H9 (cell line): ENCODE data around the gene GRK1. TPM values are rescaled to one million over a fixed set of nuclear protein-coding genes. Genes with fewer than 3 reads are reported as not detected.
A peak's percentile ranks its signal among the peaks of the same experiment; 100 is the strongest.

Experiments
- DNase-seq: peaks from one replicate; pipeline ENCODE4 v3.0.0-alpha.2; 2017
- H2AFZ ChIP-seq: one replicate; pipeline ENCODE4 v1.6.1; 2013; ENCODE audit warnings: mild to moderate bottlenecking, low read length, control low read depth, moderate library complexity
- H2AK5ac ChIP-seq: 2 replicates; pipeline ENCODE4 v1.6.1; 2013; ENCODE audit warnings: low read length, control low read depth, mixed read lengths; ENCODE audit not compliant: insufficient read length
- H2BK120ac ChIP-seq: one replicate; pipeline ENCODE4 v1.6.1; 2013; ENCODE audit warnings: low read depth, mild to moderate bottlenecking, low read length, control low read depth, inconsistent platforms; ENCODE audit not compliant: poor library complexity, severe bottlenecking
- H2BK12ac ChIP-seq: 2 replicates; pipeline ENCODE4 v1.6.1; 2013; ENCODE audit warnings: low read length, control low read depth, mixed read lengths, low read depth; ENCODE audit not compliant: insufficient read length
- H2BK15ac ChIP-seq: 2 replicates; pipeline ENCODE4 v1.6.1; 2013; ENCODE audit warnings: low read depth, low read length, control low read depth
- H2BK20ac ChIP-seq: one replicate; pipeline ENCODE4 v1.6.1; 2013; ENCODE audit warnings: low read depth, mild to moderate bottlenecking, low read length, control low read depth, inconsistent platforms; ENCODE audit not compliant: poor library complexity, severe bottlenecking
- H2BK5ac ChIP-seq: 2 replicates; pipeline ENCODE4 v1.6.1; 2013; ENCODE audit warnings: low read length, control low read depth, mixed read lengths; ENCODE audit not compliant: insufficient read length
- H3K14ac ChIP-seq: 2 replicates; pipeline ENCODE4 v1.6.1; 2013; ENCODE audit warnings: low read length, control low read depth; ENCODE audit not compliant: insufficient read depth
- H3K18ac ChIP-seq: 2 replicates; pipeline ENCODE4 v1.6.1; 2013; ENCODE audit warnings: low read depth, mild to moderate bottlenecking, mixed read lengths, low read length, control low read depth; ENCODE audit not compliant: insufficient read length
- H3K23ac ChIP-seq: 2 replicates; pipeline ENCODE4 v1.6.1; 2013; ENCODE audit warnings: low read length, control low read depth, mixed read lengths, low read depth; ENCODE audit not compliant: insufficient read length
- H3K23me2 ChIP-seq: 2 replicates; pipeline ENCODE4 v1.6.1; 2013; ENCODE audit warnings: low read depth, mild to moderate bottlenecking, mixed read lengths, low read length, control low read depth; ENCODE audit not compliant: insufficient read length, poor library complexity, severe bottlenecking
- H3K27ac ChIP-seq: 2 replicates; pipeline ENCODE4 v1.5.1; 2013; ENCODE audit warnings: low read length, control low read depth, mixed read lengths, low read depth; ENCODE audit not compliant: insufficient read length
- H3K27me3 ChIP-seq: 2 replicates; pipeline ENCODE4 v1.6.1; 2013; ENCODE audit warnings: low read length, control low read depth, inconsistent platforms; ENCODE audit not compliant: insufficient read depth
- H3K4ac ChIP-seq: 2 replicates; pipeline ENCODE4 v1.6.1; 2013; ENCODE audit warnings: low read depth, mild to moderate bottlenecking, control low read depth, inconsistent platforms, low read length, moderate library complexity
- H3K4me1 ChIP-seq: 2 replicates; pipeline ENCODE4 v1.6.1; 2013; ENCODE audit warnings: low read length, control low read depth, inconsistent platforms; ENCODE audit not compliant: insufficient read depth
- H3K4me2 ChIP-seq: 2 replicates; pipeline ENCODE4 v1.6.1; 2013; ENCODE audit warnings: low read length, control low read depth, mixed read lengths; ENCODE audit not compliant: insufficient read length, insufficient read depth
- H3K56ac ChIP-seq: 2 replicates; pipeline ENCODE4 v1.6.1; 2013; ENCODE audit warnings: low read depth, mild to moderate bottlenecking, mixed read lengths, low read length, control low read depth; ENCODE audit not compliant: insufficient read length
- H3K79me1 ChIP-seq: 2 replicates; pipeline ENCODE4 v1.6.1; 2013; ENCODE audit warnings: low read depth, mild to moderate bottlenecking, moderate library complexity, low read length, control low read depth, inconsistent platforms; ENCODE audit not compliant: insufficient read depth, poor library complexity, severe bottlenecking
- H3K79me2 ChIP-seq: 2 replicates; pipeline ENCODE4 v1.6.1; 2013; ENCODE audit warnings: low read length, control low read depth, inconsistent platforms; ENCODE audit not compliant: insufficient read depth
- H3K9ac ChIP-seq: 2 replicates; pipeline ENCODE4 v1.6.1; 2013; ENCODE audit warnings: low read length, control low read depth, mixed read lengths; ENCODE audit not compliant: insufficient read length; ENCODE audit errors: extremely low read depth
- H3K9me3 ChIP-seq: one replicate; pipeline ENCODE4 v1.6.1; 2013; ENCODE audit warnings: low read depth, low read length, inconsistent platforms; ENCODE audit not compliant: control insufficient read depth
- H3T11ph ChIP-seq: one replicate; pipeline ENCODE4 v1.6.1; 2013; ENCODE audit warnings: mild to moderate bottlenecking, low read length, control low read depth, inconsistent platforms
- H4K20me1 ChIP-seq: one replicate; pipeline ENCODE4 v1.6.1; 2013; ENCODE audit not compliant: control insufficient read depth, insufficient read length, insufficient read depth
- H4K5ac ChIP-seq: 2 replicates; pipeline ENCODE4 v1.6.1; 2013; ENCODE audit warnings: low read depth, mild to moderate bottlenecking, mixed read lengths, low read length, control low read depth; ENCODE audit not compliant: insufficient read length
- H4K8ac ChIP-seq: replicated peaks from 2 replicates; pipeline ENCODE4 v1.6.1; 2013; ENCODE audit warnings: low read length, control low read depth, mixed read lengths, low read depth; ENCODE audit not compliant: insufficient read length
- H4K91ac ChIP-seq: 2 replicates; pipeline ENCODE4 v1.6.1; 2013; ENCODE audit warnings: low read depth, mild to moderate bottlenecking, moderate library complexity, mixed read lengths, low read length, control low read depth; ENCODE audit not compliant: insufficient read length
- H3K27ac Mint-ChIP-seq, 3 experiments: 2 replicates in 2 of 3; 3 replicates in 1 of 3; pipeline ENCODE4 v1.8.0; 2020 to 2021; ENCODE audit warnings: mixed read lengths in 3 of 3, mild to moderate bottlenecking in 1 of 3, moderate library complexity in 1 of 3
- H3K27me3 Mint-ChIP-seq: 2 replicates; pipeline ENCODE4 v1.8.0; 2021; ENCODE audit warnings: low read depth, mild to moderate bottlenecking, moderate library complexity, mixed read lengths
- H3K36me3 Mint-ChIP-seq, 3 experiments: 2 replicates in 2 of 3; 3 replicates in 1 of 3; pipeline ENCODE4 v1.8.0; 2020 to 2021; ENCODE audit warnings: low read depth in 3 of 3, mixed read lengths in 3 of 3; ENCODE audit not compliant: insufficient read depth in 1 of 3
- H3K4me1 Mint-ChIP-seq, 2 experiments: 2 replicates each; pipeline ENCODE4 v1.8.0; 2020; ENCODE audit warnings: mixed read lengths in 2 of 2
- H3K4me3 Mint-ChIP-seq, 2 experiments: 2 replicates in 1 of 2; 3 replicates in 1 of 2; pipeline ENCODE4 v1.8.0; 2020 to 2021; ENCODE audit warnings: mild to moderate bottlenecking in 2 of 2, mixed read lengths in 2 of 2, moderate library complexity in 1 of 2
- H3K9me3 Mint-ChIP-seq, 2 experiments: 2 replicates in 1 of 2; 3 replicates in 1 of 2; pipeline ENCODE4 v1.8.0; 2020; ENCODE audit warnings: mild to moderate bottlenecking in 2 of 2, mixed read lengths in 2 of 2, moderate library complexity in 1 of 2
- WGBS: extraction: QIAGEN DNeasy Blood & Tissue Kit; methylation state at CpG from one replicate; pipeline ENCODE4 v1.1.7; 2013; ENCODE audit warnings: missing lambda C conversion rate, low lambda C conversion rate, mixed read lengths; ENCODE audit not compliant: insufficient read length; ENCODE audit errors: extremely low coverage; 5-methylcytosine and 5-hydroxymethylcytosine counted together
- total RNA-seq: library from RNA; stranded (reverse); gene quantifications from 2 replicates; pipeline ENCODE4 v1.2.1, GENCODE V29; 2021
- TF ChIP-seq, protein P1 (sequence below): fragments of 200-600 bp; sonication (generic); conservative IDR thresholded peaks from 3 replicates; pipeline ENCODE4 v1.8.0; 2021; ENCODE audit warnings: antibody characterized with exemption, mild to moderate bottlenecking

The GRK1 gene
- total RNA-seq, 1 experiment from 2014 or later: 0.31 TPM

DNA sequence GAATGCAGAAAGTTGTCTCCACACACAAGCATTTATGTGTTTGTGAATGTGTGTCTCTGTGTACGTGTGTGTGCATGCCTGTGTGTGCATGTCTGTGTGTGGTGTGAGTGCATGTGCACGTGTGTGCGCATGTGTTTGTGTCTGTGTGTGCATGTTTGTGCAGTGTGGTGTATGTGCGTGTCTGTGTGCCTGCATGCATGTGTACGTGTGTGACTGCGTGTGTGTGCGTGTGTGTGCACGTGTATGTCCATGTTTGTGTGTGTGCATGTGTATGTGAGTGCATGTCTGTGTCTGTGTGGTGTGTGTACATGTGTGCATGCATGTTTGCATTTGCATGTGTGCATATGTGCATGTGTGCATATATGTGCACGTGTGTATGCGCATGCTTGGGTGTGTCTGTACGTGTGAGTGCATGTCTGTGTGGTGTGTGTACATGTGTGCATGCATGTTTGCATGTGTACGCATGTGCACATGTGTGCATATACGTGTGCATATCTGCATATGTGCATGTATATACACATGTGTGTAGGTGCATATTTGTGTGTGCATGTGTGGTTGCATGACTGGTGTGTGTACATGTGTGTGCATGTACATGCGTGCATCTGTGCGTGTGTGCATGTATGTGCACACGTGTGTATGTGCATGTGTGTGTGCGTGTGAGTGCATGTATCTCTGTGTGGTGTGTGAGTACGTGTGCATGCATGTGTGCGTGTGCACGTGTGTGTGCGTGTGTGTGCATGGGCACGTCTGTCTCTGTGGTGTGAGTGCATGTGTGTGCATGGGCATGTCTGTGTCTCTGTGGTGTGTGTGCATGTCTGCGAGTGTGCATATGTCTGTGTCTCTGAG, 83.8 kb downstream of the GRK1 start:
- H3K9me3 Mint-ChIP-seq: peaks cover 10 to 11% of the 10 kb centered on the region in 2 experiments; a peak in 4 of 5 replicates

More for the DNA sequence above, 83.8 kb downstream of the GRK1 start:
- Histone ChIP-seq H3K4me1 (no peaks in the 10 kb centered on the region), H2BK120ac (no peak overlapping the region), H2BK15ac (no peak overlapping the region), H3K18ac (no peak overlapping the region), H3K4ac (no peak overlapping the region), H3K23me2 (no peaks in the 10 kb centered on the region), H4K20me1 (no peaks in the 10 kb centered on the region), H3K9me3 (no peaks in the 10 kb centered on the region), H4K5ac (no peak overlapping the region), H3K23ac (no peak overlapping the region), H3K14ac (no peak overlapping the region), H3K79me1 (no peaks in the 10 kb centered on the region), H2BK12ac (no peak overlapping the region), H2AFZ (no peak overlapping the region), H2AK5ac (no peak overlapping the region), H2BK20ac (no peak overlapping the region), H4K91ac (no peak overlapping the region), H2BK5ac (no peak overlapping the region), H4K8ac (no peak overlapping the region), H3K27me3 (no peaks in the 10 kb centered on the region), H3K79me2 (no peaks in the 10 kb centered on the region), H3K27ac (no peak overlapping the region), H3K4me2 (no peak overlapping the region), H3K9ac (no peak overlapping the region), H3K56ac (no peak overlapping the region), H3T11ph (no peak overlapping the region)
- TF ChIP-seq, protein P1, sequence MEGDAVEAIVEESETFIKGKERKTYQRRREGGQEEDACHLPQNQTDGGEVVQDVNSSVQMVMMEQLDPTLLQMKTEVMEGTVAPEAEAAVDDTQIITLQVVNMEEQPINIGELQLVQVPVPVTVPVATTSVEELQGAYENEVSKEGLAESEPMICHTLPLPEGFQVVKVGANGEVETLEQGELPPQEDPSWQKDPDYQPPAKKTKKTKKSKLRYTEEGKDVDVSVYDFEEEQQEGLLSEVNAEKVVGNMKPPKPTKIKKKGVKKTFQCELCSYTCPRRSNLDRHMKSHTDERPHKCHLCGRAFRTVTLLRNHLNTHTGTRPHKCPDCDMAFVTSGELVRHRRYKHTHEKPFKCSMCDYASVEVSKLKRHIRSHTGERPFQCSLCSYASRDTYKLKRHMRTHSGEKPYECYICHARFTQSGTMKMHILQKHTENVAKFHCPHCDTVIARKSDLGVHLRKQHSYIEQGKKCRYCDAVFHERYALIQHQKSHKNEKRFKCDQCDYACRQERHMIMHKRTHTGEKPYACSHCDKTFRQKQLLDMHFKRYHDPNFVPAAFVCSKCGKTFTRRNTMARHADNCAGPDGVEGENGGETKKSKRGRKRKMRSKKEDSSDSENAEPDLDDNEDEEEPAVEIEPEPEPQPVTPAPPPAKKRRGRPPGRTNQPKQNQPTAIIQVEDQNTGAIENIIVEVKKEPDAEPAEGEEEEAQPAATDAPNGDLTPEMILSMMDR: no peak
- H3K4me3 Mint-ChIP-seq: peak overlapping the region in 1 of 2 experiments; percentile 39; a peak in 2 of 5 replicates
- H3K36me3 Mint-ChIP-seq: peaks cover 0 to 10% (median 3%) of the 10 kb centered on the region in 3 experiments; a peak in 3 of 7 replicates
- peaks cover 11% of the 10 kb centered on the region for H3K27me3 Mint-ChIP-seq
- H3K4me1 Mint-ChIP-seq: no peaks in the 10 kb centered on the region
- no CpG with 5 or more reads among the region's 23 CpGs for WGBS
- no peak for DNase-seq
- peak overlapping the region in 1 of 3 experiments; percentile 36; a peak in 3 of 7 replicates for H3K27ac Mint-ChIP-seq
